Osteoblast (primary cell): Measurements from ENCODE around the gene COL16A1. TPM values are rescaled to one million over a fixed set of nuclear protein-coding genes. Genes with fewer than 3 reads are reported as not detected.

Experiments used
- DNase-seq: peaks from one replicate; pipeline ENCODE4 v3.0.0; 2011; ENCODE audit warnings: low spot score, mixed read lengths; ENCODE audit not compliant: insufficient read length; ENCODE audit errors: missing footprints
- H2AFZ ChIP-seq: 2 replicates; pipeline ENCODE4 v1.6.0; 2011; ENCODE audit warnings: mild to moderate bottlenecking, low read length
- H3K27ac ChIP-seq: 2 replicates; pipeline ENCODE4 v1.5.1; 2011; ENCODE audit warnings: mild to moderate bottlenecking, low read depth, low read length, moderate library complexity
- H3K27me3 ChIP-seq: 2 replicates; pipeline ENCODE4 v1.6.0; 2012; ENCODE audit warnings: mild to moderate bottlenecking, control low read depth, inconsistent platforms, low read length, moderate library complexity; ENCODE audit not compliant: insufficient read depth
- H3K36me3 ChIP-seq: 2 replicates; pipeline ENCODE4 v1.5.1; 2011; ENCODE audit warnings: mild to moderate bottlenecking, low read length, control low read depth, moderate library complexity; ENCODE audit not compliant: insufficient read depth
- H3K4me1 ChIP-seq: 2 replicates; pipeline ENCODE4 v1.5.1; 2011; ENCODE audit warnings: mild to moderate bottlenecking, low read length, control low read depth, moderate library complexity; ENCODE audit not compliant: insufficient read depth
- H3K4me2 ChIP-seq: 2 replicates; pipeline ENCODE4 v1.6.0; 2011; ENCODE audit warnings: mild to moderate bottlenecking, low read length; ENCODE audit not compliant: insufficient read depth
- H3K4me3 ChIP-seq: fragments of 200-600 bp; sonication (generic); 3 replicates; pipeline ENCODE4 v1.5.1; 2012; ENCODE audit warnings: mild to moderate bottlenecking, low read length, inconsistent platforms; ENCODE audit not compliant: insufficient read depth
- H3K79me2 ChIP-seq: 2 replicates; pipeline ENCODE4 v1.6.0; 2012; ENCODE audit warnings: mild to moderate bottlenecking, low read length, control low read depth, inconsistent platforms; ENCODE audit not compliant: insufficient read depth
- H3K9me3 ChIP-seq: 2 replicates; pipeline ENCODE4 v1.5.1; 2011; ENCODE audit warnings: low read depth, low read length, control low read depth
- H4K20me1 ChIP-seq: 2 replicates; pipeline ENCODE4 v1.6.0; 2012; ENCODE audit warnings: mild to moderate bottlenecking, low read length, control low read depth; ENCODE audit not compliant: insufficient read depth
- total RNA-seq: library from RNA; depleted of rRNA; stranded (reverse); fragments of >200 nt; gene quantifications from 2 replicates; pipeline ENCODE4 v1.2.3, GENCODE V29; 2012
- TF ChIP-seq, protein P1 (sequence below): IDR thresholded peaks from 2 replicates; pipeline ENCODE4 v1.5.1; 2011; ENCODE audit warnings: mild to moderate bottlenecking, low read depth, low read length, moderate library complexity; ENCODE audit errors: extremely low read depth

The COL16A1 gene
- total RNA-seq, 1 donor: 197 TPM

DNA sequence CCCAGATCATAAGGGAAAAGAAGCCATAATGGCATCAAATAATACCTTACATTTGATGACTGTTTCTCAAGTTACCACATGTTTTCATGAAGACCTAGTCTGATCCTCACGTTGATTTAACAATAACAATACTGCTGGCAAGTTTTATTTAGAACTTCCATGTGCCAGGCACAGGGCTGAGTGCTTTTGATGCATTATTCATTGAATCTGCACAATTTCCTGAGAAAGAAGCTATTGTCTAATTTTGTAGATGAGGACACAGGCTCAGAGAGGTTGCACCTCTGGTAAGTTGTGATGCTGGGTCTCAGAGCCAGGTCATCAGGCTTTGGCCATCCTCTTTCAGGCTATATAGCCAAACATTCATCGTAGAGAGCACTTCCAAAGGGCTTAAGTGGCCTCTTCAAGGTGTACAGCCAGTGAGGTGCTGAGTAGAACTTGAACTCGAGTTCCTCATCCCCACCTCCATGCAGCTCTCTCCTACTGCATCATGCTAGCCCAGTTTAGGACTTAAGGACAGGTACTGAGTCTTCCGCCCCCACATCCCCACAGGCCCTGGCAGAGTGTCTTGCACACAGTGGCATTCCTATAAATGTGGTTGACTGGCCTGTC, 50.8 kb downstream of the COL16A1 start:
- no peak for DNase-seq
- no peak overlapping the region for H3K4me2 ChIP-seq

DNA sequence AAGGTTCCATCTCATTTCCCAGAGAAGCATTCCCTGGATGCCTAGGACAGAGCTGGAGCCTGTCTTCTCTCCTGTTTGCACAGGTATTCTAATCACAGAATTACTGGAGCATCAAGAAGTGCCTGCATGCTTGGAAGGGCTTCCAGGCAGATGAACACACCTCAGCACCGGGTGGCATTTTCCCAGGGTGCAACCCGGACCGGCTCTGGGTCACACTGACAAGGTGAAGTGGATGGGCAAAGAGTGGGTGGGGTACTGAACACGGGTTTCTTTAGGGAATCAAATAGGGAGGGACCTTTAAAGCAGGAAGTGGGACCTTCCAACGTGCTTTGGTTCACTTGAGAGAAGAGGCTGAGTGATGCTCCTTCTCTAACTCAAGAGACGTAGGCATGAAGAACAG, 52.1 kb downstream of the COL16A1 start:
- no peaks in the 10 kb centered on the region for H3K27me3 ChIP-seq
- no peaks in the 10 kb centered on the region for H3K79me2 ChIP-seq
- H3K36me3 ChIP-seq: peaks cover 62% of the 10 kb centered on the region
- TF ChIP-seq, protein P1, sequence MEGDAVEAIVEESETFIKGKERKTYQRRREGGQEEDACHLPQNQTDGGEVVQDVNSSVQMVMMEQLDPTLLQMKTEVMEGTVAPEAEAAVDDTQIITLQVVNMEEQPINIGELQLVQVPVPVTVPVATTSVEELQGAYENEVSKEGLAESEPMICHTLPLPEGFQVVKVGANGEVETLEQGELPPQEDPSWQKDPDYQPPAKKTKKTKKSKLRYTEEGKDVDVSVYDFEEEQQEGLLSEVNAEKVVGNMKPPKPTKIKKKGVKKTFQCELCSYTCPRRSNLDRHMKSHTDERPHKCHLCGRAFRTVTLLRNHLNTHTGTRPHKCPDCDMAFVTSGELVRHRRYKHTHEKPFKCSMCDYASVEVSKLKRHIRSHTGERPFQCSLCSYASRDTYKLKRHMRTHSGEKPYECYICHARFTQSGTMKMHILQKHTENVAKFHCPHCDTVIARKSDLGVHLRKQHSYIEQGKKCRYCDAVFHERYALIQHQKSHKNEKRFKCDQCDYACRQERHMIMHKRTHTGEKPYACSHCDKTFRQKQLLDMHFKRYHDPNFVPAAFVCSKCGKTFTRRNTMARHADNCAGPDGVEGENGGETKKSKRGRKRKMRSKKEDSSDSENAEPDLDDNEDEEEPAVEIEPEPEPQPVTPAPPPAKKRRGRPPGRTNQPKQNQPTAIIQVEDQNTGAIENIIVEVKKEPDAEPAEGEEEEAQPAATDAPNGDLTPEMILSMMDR: no peak
- H3K9me3 ChIP-seq: no peaks in the 10 kb centered on the region
- H3K27ac ChIP-seq: no peak overlapping the region
- no peaks in the 10 kb centered on the region for H4K20me1 ChIP-seq
- DNase-seq: peak; percentile 21
- peaks cover 49% of the 10 kb centered on the region for H3K4me1 ChIP-seq
- H2AFZ ChIP-seq: no peak overlapping the region
- no peak overlapping the region for H3K4me2 ChIP-seq
- no peak overlapping the region for H3K4me3 ChIP-seq

More for the DNA sequence above, 50.8 kb downstream of the COL16A1 start:
- Histone ChIP-seq H3K4me1 (peaks cover 37% of the 10 kb centered on the region), H3K27me3 (no peaks in the 10 kb centered on the region), H4K20me1 (peaks cover under 1% of the 10 kb centered on the region), H3K4me3 (no peak overlapping the region), H2AFZ (no peak overlapping the region), H3K36me3 (peaks cover 75% of the 10 kb centered on the region), H3K9me3 (no peaks in the 10 kb centered on the region), H3K79me2 (no peaks in the 10 kb centered on the region), H3K27ac (no peak overlapping the region)
- TF ChIP-seq, protein P1: no peak

DNA sequence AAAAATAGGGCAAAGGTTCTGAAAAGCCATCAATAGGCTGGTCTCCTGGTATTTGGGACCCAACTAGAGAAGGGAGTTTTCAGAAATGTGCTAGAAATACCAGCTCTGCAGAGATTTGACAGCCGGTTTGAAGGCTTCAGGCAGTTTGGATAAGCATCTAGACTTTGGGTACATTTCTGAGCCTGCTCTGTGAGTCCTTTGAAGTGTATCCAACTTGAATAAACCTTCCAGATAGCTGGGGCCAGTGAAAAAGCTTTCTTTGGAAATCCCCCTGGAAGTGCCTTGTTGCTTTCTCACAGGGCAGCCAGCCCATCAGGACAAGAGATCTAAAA, 52.8 kb downstream of the COL16A1 start:
- Histone ChIP-seq H3K9me3 (no peaks in the 10 kb centered on the region), H3K4me3 (no peak overlapping the region)
- DNase-seq: peak; percentile 72

More for the DNA sequence above, 52.8 kb downstream of the COL16A1 start:
- Histone ChIP-seq H2AFZ (no peak overlapping the region), H3K36me3 (peaks cover 55% of the 10 kb centered on the region), H3K27me3 (no peaks in the 10 kb centered on the region), H4K20me1 (no peaks in the 10 kb centered on the region), H3K79me2 (peaks cover 1% of the 10 kb centered on the region), H3K4me1 (peaks cover 52% of the 10 kb centered on the region), H3K4me2 (no peak overlapping the region), H3K27ac (no peak overlapping the region)
- TF ChIP-seq, protein P1: no peak
